GM12873 (cell line): ENCODE results near the gene ZNF263.

Experiments used
- CTCF ChIP-seq: IDR thresholded peaks from 2 replicates; pipeline ENCODE4 v1.5.1; 2012; ENCODE audit warnings: low read depth, mild to moderate bottlenecking, moderate library complexity, low read length, control low read depth; ENCODE audit not compliant: insufficient read depth; ENCODE audit errors: missing control alignments

Gene ZNF263

GRCh38 chr16:3256146-3256865 lies 27.0 kb upstream of the ZNF263 start, which contains the start of gene MEFV:
MEFV (minus strand) TSS chr16:3256633; CDS start chr16:3256587, 46 bp downstream.
- TF ChIP-seq CTCF = no peak

- no peak for TF ChIP-seq CTCF
Measured at GRCh38 chr16:3256866-3257465, 26.3 kb upstream of the ZNF263 start.

- no peak for TF ChIP-seq CTCF
Measured at GRCh38 chr16:3259836-3260235, 23.5 kb upstream of the ZNF263 start.

- TF ChIP-seq CTCF = no peak
Measured at GRCh38 chr16:3262517-3262916, 20.8 kb upstream of the ZNF263 start.

GRCh38 chr16:3264137-3265036 lies 18.9 kb upstream of the ZNF263 start:
- TF ChIP-seq CTCF = peak; percentile 46

GRCh38 chr16:3266873-3267537 lies 16.3 kb upstream of the ZNF263 start:
- peak; percentile 59 for TF ChIP-seq CTCF
